ENCODE measurements around the gene EPHA3.

Gene EPHA3

GRCh38 chr3:89474333-89475130 lies 367.1 kb downstream of the EPHA3 start:
- FAIRE-seq: no peak

DNA sequence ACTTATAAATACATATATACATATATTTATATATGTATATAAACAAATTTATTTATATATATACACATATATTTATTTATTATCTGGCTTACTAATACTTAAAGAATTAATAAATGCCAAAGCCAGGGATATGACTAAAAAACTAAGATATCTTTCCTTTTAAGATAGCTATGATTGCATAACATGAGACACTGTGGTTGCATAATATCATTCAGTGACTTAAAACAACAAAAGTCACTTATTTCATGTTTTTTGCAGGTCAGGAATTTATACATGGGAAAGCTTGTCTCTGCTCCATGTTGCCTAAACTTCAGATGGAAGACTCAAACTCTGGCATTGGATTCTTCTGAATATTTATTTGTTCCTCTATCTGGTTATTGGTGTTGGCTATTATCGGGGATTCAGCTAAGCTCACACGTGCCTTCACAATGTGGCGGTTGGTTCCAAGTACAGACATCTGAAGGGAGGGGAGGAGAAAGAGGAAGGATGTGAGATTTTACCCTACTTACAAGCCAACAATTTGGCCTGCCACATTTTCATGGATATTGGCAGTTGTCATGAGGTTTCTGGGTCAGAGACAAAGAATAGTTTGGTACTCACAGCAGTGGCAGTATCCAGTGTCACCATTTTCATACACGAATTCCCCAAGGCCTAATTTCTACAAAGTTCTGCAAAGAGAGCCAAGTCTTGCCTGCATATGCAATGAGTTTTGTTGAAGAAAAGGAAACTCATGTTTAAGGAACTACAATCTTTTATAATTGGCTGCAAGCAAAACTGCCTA lies 381.6 kb downstream of the EPHA3 start:
- FAIRE-seq: no peak

- FAIRE-seq: no peak
Measured at GRCh38 chr3:89490129-89490528, 382.7 kb downstream of the EPHA3 start.

DNA sequence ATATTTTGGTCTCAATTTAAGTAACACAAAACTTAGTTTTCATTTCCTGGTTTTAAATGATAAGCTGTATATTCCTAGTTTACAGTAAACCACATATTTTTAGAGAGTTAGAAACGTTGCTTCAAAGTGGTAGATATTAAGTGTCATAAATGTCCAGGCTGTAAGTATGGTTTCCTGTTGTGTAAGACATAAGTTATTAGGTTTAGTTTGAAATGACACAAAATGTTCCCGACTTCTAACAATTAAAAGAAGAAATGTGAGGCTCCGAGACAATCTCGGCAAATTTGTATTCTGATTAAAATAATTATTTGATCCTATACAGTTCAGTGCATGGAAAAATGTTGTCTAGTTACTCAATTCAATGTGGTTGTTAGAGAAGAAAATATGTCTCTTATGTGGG lies 387.3 kb downstream of the EPHA3 start:
- FAIRE-seq: no peak

DNA sequence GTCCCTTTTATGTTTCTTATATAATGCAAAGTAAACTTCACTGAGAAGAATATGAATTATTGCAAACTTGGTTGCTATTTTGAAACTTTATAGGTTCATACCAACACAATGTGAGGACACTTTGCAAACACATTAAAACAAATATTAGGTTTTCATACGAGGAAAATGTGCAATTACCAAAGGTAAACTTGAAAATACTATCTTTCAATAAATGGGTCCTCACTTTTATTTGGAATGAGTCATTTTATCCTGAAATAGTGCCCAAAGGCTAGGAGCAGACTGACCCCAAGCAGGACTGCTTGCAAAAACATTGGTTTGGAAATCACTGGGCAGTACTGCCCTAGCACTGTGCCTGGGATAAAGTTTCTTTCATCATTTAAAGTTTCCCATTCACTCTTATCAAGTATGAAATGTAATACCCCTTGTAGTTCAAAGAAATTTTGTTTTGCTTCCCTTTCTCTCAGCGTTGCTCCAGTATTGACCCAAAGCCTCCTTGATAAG lies 396.5 kb downstream of the EPHA3 start:
- no peak for FAIRE-seq

DNA sequence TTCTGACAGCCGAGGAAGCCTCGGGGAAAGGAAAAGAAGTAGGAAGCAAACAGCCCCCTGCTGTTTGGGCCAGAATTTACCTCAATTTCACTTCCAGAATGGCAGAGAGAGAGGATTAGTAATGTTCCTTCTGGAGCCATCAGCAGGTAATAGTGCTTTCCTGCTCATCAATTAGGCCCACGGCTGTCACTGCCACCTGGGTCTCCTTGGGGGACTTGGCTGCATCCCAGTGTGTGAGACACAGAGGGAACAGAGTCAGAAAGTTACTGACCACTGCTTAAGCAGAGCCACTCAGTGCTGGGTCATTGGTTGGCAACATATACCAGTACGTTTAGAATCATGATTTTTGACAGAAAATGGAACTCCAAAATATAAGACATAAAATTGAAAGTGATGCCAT lies 397.0 kb downstream of the EPHA3 start:
- no peak for FAIRE-seq

- FAIRE-seq: no peak
Measured at GRCh38 chr3:89506462-89507103, 399.2 kb downstream of the EPHA3 start.

GRCh38 chr3:89521328-89521727 lies 413.9 kb downstream of the EPHA3 start:
- FAIRE-seq: no peak

DNA sequence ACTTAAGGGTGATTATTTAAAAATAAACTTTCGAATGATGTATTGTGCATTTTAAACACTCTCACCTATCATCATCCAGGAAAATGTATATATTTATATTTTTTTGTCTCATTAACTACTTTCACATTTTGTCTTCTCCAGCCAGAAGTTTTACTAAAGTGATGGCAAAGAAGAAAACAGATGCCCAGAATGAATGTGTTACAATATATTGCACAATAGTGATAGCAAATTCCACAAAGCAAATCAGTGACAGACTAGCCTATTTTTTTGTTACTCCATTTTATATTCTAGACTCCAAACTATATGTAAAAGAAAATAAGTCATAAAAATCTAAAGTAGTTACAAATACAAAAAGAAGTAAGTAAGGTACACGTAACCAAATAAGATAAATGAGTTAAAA lies 414.7 kb downstream of the EPHA3 start:
- FAIRE-seq: no peak

- no peak for FAIRE-seq
Measured at GRCh38 chr3:89525609-89526008, 418.2 kb downstream of the EPHA3 start.

DNA sequence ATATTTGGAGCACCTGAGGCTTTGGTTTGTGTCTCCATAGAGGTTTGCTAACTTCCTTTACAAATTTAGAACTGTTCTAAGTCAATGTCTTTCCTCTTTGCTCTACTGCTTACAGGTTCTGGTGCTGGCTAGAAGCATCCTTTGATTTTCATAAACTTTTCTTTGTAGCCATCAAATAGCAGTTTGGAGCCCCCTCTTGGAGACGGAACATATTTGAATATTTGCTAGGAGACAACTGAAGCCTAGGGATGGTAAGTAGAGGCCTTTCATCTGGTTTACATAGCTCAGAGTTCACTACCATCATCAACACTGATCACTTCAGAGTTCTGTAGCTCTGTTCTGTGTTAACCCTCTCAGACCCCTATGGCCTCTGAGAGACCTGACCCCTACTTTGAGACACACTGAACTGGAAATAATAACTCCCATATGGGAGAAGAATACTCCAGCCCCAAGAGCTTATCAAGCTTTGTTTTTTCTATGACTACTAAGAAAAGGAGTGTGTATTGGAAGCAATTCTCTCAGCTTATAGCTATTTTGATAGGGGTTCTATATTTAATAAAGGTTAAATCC lies 420.4 kb downstream of the EPHA3 start:
- FAIRE-seq: no peak

All from endometrium (tissue), 2 donors.